ENCODE results near the gene EIF1AD.
"Not testable (repeated sequence)": the region's sequence is repeated elsewhere in the genome, so short reads cannot be mapped to it uniquely, and the experiment has no call there.

The EIF1AD gene

DNA sequence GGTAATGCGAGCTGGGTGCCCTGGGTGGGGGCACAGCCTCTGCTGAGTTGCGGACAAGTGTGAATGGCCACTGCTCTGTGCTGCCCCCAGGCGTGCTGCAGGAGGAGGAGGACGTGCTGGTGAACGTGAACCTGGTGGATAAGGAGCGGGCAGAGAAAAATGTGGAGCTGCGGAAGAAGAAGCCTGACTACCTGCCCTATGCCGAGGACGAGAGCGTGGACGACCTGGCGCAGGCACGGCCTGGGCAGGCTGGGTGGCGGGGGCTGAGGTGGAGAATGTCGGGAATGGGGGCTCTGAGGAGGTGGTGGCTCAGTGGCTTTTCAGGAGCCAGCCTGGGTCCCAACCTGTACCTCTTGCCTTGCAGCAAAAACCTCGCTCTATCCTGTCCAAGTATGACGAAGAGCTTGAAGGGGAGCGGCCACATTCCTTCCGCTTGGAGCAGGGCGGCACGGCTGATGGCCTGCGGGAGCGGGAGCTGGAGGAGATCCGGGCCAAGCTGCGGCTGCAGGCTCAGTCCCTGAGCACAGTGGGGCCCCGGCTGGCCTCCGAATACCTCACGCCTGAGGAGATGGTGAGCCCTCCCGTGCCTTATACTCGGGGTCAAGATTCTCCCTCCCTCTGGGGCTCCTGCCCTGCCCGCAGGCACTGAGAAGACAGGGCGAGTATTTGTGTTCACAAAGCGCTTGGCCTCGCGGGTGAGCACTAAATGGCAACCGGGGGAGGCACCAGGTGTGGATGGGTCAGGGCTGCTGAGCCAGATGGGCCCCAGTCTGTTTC, 35.8 kb downstream of the EIF1AD start:
- no peak for DNase-seq

DNA sequence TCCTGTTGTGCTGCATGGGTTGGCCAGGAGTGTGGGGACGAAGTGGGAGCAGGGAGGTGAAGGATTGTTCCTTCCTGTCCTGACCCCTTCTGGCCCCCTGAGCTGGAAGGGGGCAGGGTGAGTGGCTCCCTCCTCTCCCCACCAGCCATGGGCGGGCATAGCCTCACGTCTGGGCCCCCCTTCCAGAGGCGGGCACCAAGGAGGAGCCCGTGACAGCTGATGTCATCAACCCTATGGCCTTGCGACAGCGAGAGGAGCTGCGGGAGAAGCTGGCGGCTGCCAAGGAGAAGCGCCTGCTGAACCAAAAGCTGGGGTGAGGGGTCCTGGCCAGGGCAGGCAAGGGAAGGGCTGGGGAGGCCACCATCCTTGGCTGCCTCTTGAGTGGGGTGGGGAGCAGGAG, 37.1 kb downstream of the EIF1AD start:
- no peak for DNase-seq

DNA sequence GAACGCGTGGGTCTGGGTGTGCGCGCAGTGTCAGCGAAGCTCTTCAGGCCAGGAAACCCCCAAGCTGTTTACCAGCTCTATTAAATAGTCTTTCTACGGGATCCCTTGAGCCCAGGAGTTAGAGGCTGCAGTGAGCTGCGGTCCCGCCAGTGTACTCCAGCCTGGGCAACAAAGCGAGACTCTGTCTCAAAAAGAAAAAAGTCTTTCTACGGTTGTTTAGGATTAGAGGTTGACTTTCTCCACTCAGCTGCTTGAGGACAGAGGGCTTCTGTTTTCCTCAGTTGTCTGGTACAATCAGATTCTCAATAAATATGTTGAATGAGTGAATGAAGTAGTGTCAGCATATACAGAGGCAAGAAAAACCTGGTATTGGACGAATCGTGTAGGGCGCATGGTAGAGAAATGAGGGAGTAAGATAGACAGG, 39.8 kb downstream of the EIF1AD start:
- DNase-seq: no peak

DNA sequence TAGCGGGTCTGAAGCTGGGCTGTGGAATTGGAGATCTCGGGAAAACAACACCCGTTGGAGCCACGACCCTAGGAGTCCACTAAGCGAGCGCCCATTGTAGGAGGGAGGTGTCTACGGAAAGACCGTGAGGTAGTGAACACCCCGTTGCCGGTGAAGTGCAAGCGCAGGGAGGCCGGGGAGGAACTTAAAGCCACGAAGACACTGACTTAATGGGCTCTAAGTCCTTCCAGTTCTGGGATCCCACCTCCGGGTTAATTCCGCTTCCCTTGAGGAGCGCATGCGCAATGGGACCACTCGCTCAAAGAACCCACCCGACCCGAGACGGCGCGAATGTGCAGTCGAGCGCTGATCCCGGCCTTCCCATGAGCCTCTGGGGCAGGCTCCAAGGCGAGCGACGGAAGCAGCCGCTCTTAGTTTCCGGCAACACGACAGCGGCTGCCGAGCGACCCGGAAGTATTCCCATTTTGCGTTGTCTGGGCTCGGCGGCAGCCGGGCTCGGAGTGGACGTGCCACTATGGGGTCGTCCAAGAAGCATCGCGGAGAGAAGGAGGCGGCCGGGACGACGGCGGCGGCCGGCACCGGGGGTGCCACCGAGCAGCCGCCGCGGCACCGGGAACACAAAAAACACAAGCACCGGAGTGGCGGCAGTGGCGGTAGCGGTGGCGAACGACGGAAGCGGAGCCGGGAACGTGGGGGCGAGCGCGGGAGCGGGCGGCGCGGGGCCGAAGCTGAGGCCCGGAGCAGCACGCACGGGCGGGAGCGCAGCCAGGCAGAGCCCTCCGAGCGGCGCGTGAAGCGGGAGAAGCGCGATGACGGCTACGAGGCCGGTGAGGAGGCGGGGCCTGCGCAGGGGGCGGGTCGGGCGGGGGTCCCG, 40.5 kb downstream of the EIF1AD start, which contains the start of gene SART1:
SART1 (plus strand) TSS at position 468 of the 874 bp plus-strand sequence; CDS start at position 515, 47 bp downstream.
- peak; percentile 96 for DNase-seq

DNA sequence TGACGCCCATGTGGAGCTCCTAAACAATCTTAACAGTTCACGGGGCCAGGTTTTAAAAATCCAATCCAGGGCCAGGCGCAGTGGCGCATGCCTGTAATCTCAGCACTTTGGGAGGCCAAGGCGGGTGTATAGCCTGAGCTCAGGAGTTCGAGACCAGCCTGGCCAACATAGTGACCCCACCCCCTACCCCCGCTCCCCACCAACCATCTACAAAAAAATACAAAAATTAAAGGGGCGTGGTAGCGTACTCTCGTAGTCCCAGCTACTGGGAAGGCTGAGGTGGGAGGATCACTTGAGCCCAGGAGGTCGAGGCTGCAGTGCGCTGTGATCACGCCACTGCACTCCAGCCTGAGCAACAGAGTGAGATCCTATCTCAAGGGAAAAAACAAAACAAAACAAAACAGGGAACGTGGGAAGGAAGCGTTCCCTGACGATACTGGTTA, 41.1 kb downstream of the EIF1AD start:
- no peak for DNase-seq

DNA sequence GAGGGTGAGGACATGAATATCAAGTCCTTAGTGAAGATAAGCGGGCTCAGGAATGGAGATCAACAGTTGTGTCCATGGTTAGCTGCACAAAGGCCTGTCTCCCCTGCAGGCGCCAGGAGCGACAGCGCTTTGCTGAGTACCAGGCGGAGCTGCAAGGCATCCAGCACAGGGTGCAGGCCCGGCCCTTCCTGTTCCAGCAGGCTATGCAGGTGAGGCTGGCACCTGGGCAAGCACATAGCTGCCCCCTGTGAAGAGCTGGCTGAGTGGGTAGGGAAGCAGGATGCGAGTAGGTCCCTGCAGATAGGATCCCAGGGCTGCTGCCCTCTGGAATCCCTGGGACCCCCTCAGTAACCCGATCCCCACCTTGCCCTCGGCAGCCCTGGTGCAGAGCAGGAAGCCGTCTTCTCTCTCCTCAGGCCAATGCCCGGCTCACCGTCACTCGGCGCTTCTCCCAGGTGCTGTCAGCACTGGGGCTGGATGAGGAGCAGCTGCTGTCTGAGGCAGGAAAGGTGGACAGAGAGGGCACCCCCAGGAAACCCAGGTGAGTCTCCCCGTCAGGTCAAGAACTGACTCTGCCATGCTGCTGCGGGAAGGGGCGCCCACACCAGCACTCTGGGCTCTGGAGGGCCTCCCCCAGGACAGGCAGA, 43.1 kb downstream of the EIF1AD start:
- peak; percentile 14 for DNase-seq

DNA sequence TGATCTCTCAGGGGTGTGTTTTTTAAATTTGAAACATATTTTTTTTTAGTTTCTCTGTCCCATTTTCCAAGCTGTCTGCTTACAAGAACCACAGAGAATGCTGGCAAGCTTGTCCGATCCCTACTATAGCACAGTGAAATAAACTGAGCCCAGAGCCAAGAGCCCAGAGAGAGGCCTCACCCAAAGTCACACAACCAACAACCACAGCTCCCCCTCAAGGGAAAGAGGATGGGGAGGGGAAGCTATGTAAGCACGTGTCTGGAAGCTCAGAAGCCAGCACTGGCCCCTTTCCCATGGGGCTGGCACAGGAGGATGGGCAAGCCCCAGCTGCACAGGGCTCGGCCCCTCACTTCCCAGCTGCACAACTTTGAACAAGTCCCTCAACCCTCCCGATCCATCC, 43.7 kb downstream of the EIF1AD start:
- no peak for DNase-seq

DNA sequence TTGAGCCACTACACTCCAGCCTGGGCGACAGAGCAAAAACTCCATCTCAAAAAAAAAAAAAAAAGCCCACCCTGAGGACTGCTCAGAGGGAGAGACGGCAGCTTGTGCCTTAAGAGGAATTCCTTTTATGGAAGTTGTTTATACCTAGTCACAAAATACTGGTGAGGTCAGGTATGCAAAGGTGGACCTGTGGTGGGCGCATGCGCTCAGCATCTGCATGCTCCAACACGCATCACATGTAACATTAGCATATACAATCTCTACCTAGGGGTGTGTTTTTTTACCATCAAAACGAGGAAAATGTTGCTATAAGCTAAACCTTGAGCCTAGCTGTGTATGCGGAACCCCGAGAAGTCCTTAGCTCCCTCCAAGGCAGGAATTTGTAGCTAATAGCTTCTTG, 47.2 kb downstream of the EIF1AD start:
- DNase-seq: no peak

DNA sequence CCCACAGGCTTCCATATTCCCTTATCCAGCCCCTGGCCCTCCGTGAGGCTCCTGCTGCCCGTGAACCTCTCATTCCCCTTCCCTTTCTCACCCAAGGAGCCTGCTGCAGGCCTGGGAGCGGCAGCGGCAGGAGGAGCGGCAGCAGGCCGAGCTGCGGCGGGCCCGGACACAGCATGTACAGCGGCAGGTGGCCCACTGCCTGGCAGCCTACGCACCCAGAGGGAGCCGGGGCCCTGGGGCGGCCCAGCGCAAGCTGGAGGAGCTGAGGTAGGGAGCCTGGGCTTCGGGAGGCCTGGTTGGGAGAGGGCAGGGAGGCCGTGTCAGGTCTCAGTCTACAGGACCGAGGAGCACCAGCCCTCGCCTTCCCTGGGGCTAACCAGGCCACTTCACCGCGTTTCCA, 48.5 kb downstream of the EIF1AD start:
- DNase-seq: no peak

DNA sequence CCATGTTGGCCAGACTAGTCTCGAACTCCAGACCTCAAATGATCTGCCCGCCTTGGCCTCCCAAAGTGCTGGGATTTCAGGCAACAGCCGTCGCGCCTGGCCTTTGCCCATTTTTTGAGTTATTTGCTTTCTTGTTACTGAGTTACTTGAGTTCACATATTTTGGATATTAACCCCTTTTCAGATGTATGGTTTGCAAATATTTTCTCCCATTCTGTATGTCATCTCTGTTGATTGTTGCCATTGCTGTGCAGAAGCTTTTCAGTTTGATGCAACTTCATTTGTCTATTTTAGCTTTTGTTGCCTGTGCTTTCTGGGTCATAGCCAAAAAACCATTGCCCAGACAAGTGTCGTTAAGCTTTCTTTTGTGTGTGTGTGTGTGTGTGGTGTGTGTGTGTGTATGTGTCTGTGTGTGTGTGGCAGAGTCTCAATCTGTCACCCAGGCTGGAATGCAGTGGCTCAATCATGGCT, 49.9 kb downstream of the EIF1AD start:
- no peak for DNase-seq

DNA sequence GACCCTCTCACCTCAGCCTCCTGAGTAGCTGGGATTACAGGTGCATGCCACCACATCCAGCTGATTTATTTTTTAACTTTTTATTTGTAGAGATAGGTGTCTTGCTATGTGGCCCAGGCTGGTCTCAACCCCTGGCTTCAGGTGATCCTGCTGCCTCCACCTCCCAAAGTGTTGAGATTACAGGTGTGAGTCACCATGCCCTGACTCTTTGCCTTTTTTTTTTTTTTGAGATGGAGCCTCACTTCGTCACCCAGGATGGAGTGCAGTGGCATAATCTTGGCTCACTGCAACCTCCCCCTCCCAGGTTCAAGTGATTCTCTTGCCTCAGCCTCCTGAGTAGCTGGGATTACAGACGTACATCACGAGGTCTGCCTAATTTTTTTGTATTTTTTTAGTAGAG, 50.3 kb downstream of the EIF1AD start:
- not testable (repeated sequence) for DNase-seq

DNA sequence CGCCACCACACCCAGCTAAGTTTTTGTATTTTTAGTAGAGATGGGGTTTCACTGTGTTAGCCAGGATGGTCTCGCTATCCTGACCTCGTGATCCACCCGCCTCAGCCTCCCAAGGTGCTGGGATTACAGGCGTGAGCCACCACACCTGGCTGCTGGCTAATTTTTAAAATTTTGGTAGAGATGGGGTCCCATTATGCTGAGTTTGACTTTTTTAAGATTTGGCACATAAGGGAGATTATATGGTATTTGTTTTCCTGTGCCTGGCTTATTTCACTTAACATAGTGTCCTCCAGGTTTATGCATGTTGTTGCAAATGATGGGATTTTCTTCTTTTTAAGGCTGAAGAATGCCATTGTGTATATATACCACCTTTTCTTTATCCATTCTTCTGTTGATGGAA, 51.2 kb downstream of the EIF1AD start:
- DNase-seq: not testable (repeated sequence)

DNA sequence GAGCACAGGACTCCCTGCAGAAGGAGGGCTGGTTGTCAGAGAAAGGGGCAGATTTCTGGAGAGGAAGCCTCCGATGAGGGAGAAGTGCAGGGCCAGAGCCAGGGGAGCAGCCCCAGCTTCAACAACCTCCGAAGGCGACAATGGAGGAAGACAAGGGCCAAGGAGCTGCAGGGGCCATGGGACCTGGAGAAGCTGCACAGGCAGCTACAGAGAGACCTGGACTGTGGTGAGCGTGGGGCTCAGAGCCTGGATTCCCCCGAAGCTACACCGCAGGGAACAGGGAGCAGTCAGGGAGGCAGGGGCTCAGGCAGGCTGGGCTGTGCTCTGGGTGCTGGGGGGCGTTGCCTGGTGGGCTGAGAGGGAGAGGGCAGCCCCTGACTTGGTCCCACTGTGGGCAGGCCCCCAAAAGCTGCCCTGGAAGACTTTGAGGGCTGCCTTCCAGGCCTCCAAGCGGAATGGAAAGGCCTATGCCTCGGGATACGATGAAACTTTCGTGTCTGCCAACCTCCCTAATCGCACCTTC, 54.3 kb downstream of the EIF1AD start:
- no peak for DNase-seq

DNA sequence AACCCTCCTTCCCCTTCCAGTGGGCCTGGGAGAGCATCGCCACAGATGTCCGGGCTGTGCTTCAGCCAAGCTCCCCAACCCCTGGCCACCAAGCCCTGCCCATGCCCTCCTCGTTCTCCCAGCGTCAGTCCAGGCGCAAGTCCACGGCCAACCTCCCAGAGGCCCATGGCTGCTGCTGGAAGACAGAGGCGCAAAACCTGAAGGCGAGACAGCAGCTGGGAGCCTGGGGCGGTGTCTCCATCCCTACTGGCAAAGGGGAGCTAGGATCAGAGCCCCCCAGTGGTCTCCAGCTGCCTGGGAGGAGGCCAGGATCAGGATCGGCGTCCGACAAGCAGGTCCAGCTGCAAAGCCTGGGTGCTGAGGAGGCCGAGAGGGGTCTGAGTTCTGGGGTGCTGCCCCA, 54.8 kb downstream of the EIF1AD start:
- DNase-seq: no peak

DNA sequence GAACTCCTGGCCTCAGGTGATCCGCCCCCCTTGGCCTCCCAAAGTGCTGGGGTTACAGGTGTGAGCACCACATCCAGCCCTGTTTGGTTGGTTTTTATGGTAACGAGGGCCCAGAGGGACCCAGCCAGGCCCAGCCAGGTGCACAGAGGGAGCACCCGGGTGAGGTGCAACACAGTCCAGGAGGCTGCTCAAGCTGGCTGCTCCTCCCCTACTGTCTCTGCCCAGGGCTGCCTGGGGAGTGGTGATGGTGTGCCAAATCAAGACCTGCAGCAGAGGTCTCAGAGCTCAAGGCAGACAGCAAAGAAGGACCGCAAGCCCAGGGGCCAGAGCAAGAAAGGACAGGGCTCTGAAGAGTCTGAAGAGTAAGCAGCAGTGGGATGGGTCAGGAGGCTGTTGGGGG, 55.3 kb downstream of the EIF1AD start:
- no peak for DNase-seq
